GM12865 (cell line): ENCODE measurements around the gene PTPRR.

Experiments
- DNase-seq: peaks from one replicate; pipeline ENCODE4 v3.0.0; 2010; ENCODE audit warnings: low read depth
- H3K4me3 ChIP-seq: 2 replicates; pipeline ENCODE4 v1.5.1; 2011; ENCODE audit warnings: mild to moderate bottlenecking, low read depth, low read length, control low read depth
- TF ChIP-seq, protein P1 (sequence below): IDR thresholded peaks from 2 replicates; pipeline ENCODE4 v1.5.1; 2011; ENCODE audit warnings: low read length, control low read depth, low read depth, inconsistent platforms; ENCODE audit not compliant: insufficient read depth; ENCODE audit errors: missing control alignments

The PTPRR gene

DNA sequence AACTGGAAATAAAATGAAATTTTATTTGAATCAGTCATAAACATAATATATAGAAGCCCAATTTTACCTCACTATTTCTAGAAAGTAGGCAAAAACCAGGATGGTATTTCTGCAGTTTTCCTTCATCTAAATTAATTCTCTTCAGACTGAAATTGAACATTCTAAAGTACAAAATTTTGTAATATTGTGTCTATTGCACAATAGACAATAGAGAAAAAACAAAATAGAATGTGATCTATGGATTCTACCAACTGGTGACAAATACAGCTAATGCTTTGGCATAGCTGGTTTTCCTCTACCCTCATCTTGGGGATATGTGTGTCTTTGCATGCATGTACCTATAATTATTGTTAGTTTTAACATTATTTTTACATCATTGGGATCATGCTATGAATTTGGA, 8.5 kb upstream of the PTPRR start:
- no peak overlapping the region for H3K4me3 ChIP-seq
- TF ChIP-seq, protein P1, sequence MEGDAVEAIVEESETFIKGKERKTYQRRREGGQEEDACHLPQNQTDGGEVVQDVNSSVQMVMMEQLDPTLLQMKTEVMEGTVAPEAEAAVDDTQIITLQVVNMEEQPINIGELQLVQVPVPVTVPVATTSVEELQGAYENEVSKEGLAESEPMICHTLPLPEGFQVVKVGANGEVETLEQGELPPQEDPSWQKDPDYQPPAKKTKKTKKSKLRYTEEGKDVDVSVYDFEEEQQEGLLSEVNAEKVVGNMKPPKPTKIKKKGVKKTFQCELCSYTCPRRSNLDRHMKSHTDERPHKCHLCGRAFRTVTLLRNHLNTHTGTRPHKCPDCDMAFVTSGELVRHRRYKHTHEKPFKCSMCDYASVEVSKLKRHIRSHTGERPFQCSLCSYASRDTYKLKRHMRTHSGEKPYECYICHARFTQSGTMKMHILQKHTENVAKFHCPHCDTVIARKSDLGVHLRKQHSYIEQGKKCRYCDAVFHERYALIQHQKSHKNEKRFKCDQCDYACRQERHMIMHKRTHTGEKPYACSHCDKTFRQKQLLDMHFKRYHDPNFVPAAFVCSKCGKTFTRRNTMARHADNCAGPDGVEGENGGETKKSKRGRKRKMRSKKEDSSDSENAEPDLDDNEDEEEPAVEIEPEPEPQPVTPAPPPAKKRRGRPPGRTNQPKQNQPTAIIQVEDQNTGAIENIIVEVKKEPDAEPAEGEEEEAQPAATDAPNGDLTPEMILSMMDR = no peak
- no peak for DNase-seq

DNA sequence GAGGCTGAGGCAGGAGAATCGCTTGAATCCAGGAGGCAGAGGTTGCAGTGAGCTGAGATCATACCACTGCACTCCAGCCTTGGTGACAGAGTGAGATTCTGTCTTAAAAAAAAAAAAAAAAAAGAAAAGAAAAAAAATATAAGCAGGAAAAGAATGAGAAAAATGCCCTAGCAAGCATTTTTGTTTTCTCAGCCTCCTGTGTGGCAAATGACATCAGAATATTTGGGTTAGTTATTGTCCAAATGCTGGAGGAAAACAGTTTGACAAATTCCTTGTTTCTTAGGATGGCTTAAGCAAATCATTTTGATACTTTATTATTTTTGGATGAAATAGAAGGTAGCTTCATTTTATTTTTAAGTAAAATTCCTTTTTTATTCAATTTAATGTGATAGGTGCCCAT, 7.5 kb upstream of the PTPRR start:
- H3K4me3 ChIP-seq = no peak overlapping the region
- DNase-seq = no peak
- TF ChIP-seq, protein P1 = no peak

DNA sequence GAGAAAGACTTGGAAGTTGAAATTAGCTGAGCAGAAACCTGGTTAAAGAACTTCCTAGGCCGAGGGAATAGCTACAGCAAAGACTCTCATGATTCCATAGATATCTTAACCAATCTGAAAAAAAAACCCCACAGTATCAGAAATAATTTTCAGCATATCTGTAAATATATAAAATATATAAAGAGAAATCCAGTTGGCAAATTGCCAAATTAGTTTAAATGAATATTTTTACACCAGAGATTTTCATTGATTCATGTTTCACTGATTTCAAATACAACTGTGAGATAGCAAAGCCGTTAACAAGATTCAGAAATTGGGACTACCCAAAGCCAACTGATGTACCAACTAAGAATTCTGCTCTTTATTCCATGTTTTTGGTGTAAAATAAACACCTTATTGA, 6.8 kb upstream of the PTPRR start:
- no peak for DNase-seq
- H3K4me3 ChIP-seq = no peak overlapping the region
- TF ChIP-seq, protein P1 = no peak

DNA sequence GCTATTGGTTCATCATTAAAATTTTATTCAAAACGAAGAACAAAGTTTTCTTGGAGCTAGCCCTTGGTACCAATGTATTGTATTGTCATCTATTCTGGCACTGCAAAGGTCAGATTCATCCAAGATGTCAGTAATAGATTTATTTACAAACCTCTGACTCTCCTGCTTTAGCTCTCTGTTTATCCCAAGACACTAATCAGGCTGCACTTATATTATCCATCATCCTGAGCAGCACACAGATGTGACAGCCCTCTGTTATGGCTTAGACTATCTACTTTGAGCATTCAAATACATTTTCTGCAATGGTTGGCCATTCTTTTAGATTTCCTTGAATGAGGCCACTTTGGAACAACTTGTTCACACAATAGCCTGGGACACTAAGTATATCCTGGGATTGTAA, 5.0 kb upstream of the PTPRR start:
- no peak overlapping the region for H3K4me3 ChIP-seq
- DNase-seq = no peak
- TF ChIP-seq, protein P1 = no peak

DNA sequence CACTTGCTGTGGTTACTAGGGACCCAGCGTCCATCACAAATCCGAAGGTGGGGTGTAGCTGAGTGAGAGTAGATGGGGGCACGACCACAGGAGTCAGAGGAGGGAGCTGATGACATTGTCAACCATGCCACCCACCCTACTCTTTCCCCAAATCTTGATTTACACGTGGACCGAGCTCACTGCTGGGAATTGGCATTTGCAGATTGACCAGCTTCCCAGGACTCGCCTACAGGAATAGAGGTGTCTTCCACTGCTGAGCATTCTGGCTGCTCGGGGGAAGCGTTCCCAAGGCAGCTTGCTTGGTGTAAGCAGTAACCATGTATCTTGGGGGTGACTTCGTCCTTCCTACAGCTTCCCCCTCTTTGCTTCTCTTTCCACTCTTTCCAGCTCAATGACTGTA, 353 bp upstream of the PTPRR start:
- TF ChIP-seq, protein P1 = no peak
- DNase-seq = no peak
- no peak overlapping the region for H3K4me3 ChIP-seq

DNA sequence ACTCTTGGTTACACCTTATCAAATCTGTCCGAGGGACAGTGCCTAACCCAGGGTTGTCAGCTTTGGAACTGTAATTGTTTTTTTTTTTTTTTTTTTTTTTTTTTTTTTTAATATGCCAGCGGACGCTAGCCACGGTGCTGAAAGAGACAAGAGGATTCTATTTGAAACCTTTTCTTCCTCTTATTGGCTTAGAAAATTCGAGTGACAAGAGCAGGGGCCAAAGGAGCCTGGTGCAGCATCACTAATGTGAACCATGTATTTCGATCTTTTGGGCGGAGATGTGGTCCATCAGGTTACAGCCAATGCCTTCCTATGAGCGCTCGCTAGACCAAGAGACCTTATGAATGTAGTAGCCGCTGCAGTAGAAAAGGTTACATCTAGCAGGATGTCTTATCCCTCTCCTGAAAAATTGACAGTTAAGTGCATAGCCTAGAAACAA, 922 bp downstream of the PTPRR start:
- TF ChIP-seq, protein P1 = no peak
- H3K4me3 ChIP-seq = no peak overlapping the region
- no peak for DNase-seq

DNA sequence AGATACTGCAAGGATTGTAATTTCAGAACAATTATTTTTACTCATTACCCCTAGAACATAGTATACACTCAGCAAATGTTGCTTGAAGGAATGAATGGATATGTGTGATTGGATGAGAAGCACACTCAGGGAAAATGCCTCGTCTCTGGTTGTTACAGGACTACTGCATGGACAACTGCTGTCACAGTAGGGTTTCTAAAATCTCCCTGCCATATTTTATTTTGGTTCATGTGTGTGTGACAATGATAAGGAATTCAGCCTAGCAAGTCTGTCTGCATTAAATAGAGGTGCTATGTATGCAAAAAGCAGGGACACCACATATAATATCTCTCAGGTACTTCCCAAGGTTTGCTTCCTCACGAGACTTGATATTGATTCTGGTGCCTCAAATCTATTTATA, 1.4 kb downstream of the PTPRR start:
- no peak for DNase-seq
- TF ChIP-seq, protein P1 = no peak

More for the DNA sequence above, 1.4 kb downstream of the PTPRR start:
- H3K4me3 ChIP-seq = no peak overlapping the region
